NCI-H2081 treated with DMSO at 0.1 percent for 48 hours (cell line): ENCODE data around the gene CISD3.
"Not testable (repeated sequence)": the region's sequence is repeated elsewhere in the genome, so short reads cannot be mapped to it uniquely, and the experiment has no call there.

Experiments
- DNase-seq: peaks from one replicate; lab custom pipeline; 2025; lab: John Stamatoyannopoulos, UW

Gene CISD3

GRCh38 chr17:38707678-38708351 is 22.3 kb upstream of the CISD3 start:
- DNase-seq: no peak

- no peak for DNase-seq
Observed at GRCh38 chr17:38709104-38709820, 20.9 kb upstream of the CISD3 start.

- DNase-seq: no peak
Observed at GRCh38 chr17:38709864-38710603, 20.1 kb upstream of the CISD3 start.

GRCh38 chr17:38710604-38710962 is 19.6 kb upstream of the CISD3 start:
- no peak for DNase-seq

GRCh38 chr17:38710985-38711384 is 19.2 kb upstream of the CISD3 start:
- DNase-seq: no peak

- DNase-seq: no peak
Observed at GRCh38 chr17:38711792-38712571, 18.2 kb upstream of the CISD3 start.

GRCh38 chr17:38712593-38712992 is 17.5 kb upstream of the CISD3 start:
- no peak for DNase-seq

- DNase-seq: no peak
Observed at GRCh38 chr17:38713456-38714075, 16.6 kb upstream of the CISD3 start.

- no peak for DNase-seq
Observed at GRCh38 chr17:38715216-38715943, 14.8 kb upstream of the CISD3 start.

GRCh38 chr17:38716368-38717005 is 13.7 kb upstream of the CISD3 start:
- DNase-seq: no peak

GRCh38 chr17:38717139-38717745 is 12.9 kb upstream of the CISD3 start:
- no peak for DNase-seq

- no peak for DNase-seq
Observed at GRCh38 chr17:38719289-38719942, 10.7 kb upstream of the CISD3 start.

GRCh38 chr17:38719943-38720641 is 10.0 kb upstream of the CISD3 start:
- DNase-seq: no peak

GRCh38 chr17:38720941-38721340 is 9.2 kb upstream of the CISD3 start:
- DNase-seq: no peak

- DNase-seq: no peak
Observed at GRCh38 chr17:38721802-38722201, 8.3 kb upstream of the CISD3 start.

GRCh38 chr17:38724337-38724988 is 5.7 kb upstream of the CISD3 start:
- peak; percentile 75 for DNase-seq

- no peak for DNase-seq
Observed at GRCh38 chr17:38725066-38725465, 5.1 kb upstream of the CISD3 start.

GRCh38 chr17:38726145-38726544 is 4.0 kb upstream of the CISD3 start:
- DNase-seq: not testable (repeated sequence)

- DNase-seq: no peak
Observed at GRCh38 chr17:38727736-38728135, 2.4 kb upstream of the CISD3 start.
